DMS 273 (cell line): ENCODE data around the gene SPAG16.

Experiments used
- DNase-seq: peaks from one replicate; lab custom pipeline; 2025; ENCODE audit not compliant: unreplicated experiment; lab: John Stamatoyannopoulos, UW

Gene SPAG16

DNA sequence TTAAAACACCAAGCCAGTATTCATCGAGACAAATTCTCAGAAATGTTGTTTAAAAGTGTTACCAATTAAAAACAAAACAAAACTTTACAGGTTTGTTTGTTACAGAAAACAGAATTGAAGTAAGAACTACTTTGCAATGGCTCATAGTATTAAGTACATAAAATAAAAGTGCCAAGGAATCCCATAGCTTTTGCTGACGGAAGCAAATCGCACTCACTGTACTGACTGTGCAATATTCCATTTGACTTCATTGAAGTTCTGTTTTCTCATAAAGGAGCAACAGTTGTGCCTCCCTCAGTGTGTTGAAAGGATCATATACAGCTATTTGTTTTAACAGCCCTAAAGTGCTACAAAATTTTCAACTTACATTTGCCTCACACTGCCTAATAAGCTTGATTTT is 507.8 kb downstream of the SPAG16 start:
- DNase-seq, result no peak

DNA sequence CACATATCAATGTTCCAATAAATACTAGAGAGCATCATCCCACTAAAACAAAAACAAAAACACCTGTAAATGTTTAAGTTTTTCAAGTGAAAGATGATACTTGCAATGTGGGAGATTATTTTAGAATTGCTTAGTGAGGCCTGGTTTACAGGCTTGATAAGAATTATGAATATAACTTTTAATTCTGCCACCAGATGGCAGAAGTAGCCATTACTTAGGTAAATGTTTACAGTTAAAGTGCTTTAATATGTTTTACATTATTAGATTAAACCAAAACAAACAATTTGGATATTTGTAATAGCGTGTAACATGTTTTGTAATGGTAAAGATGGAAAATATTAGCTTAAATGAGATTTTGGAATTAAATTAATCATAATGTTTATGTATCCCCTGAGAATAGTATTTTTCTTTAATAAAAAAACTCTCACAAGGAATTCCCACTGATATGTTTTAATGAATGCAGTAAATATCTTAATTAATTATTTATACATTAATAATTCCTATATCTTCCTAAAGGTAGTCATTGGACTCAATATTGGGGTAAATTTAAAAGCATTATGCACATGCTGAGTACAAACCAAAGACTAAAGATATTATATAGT is 522.0 kb downstream of the SPAG16 start:
- peak; percentile 59 for DNase-seq

DNA sequence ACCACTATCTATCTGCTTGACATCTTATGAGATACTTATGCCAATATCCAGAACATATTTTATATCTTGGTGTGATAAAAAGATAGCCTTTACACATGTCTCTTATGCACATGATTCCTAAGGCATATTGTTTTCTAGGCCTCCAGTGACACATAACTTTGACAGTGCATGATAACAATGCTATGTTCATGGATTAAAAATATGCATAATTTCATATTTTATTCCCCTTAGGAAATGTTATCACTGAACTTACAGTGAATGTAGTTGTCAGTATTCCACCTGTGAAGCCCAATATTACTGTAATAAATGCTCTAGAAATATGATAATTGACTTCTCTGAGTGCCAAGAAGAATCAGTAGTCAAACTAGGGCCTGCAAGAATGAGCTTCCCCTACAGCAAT is 532.3 kb downstream of the SPAG16 start:
- no peak for DNase-seq

DNA sequence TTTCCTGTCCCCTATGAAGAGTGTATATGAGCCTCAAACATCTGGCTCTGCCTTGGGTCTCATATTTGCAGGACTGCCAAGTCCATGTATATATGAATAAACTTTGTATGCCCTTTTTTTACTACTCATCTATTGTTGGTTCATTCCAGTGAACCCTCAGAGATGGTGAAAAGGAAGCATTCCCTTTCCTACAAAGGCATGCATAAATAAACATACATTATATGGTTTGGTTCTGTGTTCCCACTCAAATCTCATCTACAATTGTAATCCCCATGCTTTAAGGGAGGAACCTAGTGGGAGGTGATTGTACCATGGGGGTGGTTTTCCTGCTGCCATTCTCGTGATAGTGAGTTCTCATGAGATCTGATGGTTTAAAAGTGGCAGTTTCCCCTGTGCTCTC is 534.2 kb downstream of the SPAG16 start:
- DNase-seq, result no peak

DNA sequence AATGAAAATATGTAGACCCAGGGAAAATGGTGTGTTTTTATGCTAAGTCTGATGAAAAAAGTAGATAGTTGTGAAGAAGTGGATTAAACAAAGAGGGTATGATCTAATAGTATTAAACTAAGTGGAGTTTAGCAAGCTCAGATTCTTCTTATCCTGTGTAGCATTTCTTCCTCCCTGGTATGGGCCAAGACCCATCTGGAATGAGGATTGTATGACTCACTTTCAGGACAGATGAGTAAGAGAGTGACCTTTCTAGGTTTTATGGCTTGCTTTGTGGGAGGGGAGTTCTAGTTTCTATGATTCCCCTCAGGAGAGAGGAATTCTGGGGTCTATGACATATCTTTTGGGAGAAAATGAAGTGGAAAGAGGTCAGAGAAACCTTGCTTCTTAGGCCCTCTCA is 550.1 kb downstream of the SPAG16 start:
- DNase-seq, result no peak

DNA sequence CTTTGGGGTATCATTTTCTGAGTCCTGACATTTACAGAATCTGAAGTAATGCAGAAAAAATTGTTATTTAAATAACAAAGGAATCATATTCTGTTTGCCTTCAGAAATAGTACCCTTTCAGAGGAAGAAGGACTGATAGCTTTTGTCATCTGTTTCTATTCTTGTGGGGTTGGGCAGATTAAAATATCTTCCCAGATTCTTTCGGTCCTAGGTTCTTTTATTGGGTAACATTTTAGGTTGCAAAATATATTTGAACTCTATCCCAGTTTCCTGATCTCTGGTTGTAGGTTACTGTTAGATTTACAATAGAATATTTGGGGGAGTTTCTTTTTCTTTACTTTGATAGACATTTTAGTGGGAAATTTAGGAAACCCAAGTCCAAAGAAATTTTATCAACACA is 550.5 kb downstream of the SPAG16 start:
- no peak for DNase-seq

DNA sequence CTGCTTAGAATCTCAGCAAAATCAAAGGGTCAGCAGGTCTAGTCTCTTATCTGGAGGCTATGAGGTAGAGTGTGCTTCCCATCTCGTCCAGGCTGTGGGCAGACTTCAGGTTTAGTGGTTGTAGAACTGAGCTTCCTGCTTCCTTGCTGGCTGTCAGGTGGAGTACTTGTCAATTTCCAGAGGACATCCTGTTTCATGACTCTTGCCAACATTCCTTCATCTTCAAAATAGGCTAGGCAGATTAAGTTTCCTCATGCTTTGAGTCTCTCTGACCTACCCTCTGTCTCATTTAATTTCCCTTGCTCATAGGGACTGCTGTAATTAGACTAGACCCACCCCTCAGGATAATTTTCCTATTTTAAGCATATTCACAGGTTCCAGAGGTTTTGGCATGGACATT is 562.6 kb downstream of the SPAG16 start:
- no peak for DNase-seq

DNA sequence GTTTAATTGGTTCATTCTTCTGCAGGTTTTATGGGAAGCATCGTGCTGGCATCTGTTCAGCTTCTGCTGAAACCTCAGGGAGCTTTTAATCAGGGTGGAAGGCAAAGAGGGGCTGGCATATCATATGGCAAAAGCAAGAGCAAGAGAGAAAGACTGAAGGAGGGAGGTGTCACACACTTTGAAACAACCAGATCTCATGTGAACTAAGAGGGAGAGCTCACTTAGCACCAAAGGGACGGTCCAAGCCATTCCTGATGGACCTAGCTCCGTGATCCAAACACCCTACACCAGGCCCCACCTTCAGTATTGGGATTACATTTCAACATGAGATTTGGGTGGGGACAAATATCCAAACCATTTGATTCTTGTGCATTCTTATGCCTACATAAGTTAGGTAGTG is 563.1 kb downstream of the SPAG16 start:
- DNase-seq, result no peak

DNA sequence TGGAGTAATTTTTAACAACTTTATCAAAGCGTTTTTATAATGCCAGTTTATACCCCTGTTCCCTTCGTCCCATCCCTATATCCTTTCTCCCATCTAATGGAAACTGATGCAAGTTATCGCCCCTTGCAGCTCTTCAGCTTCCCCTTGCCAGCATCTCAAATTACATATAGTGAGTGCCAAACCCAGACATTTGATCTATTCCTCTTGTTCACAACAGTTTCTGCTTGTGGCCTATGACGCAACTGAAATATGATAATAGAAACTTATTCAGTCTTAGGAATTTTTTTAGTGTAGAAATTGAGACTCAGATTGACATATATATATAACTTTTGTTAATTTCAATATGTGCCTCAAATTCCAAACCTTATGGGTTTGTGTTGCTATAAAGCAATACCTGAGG is 564.4 kb downstream of the SPAG16 start:
- peak; percentile 10 for DNase-seq

DNA sequence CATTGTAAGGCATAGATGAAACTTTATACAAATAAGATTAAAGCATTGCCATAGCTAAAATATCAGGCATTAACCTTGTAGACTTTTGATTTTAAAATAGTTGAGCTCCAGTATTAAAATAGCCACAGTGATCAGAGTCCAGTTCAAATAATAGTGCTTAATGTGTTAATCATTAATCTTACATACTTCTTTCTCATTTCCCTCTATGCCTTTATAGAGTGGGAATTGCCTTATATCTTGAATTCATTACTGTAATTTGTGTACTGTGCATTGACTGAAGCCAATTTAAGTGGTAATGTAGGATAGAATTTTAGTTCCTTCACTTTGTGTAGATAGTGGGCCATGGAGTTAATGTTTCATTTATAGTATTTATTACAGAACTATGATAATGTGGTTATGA is 577.4 kb downstream of the SPAG16 start:
- DNase-seq, result no peak

DNA sequence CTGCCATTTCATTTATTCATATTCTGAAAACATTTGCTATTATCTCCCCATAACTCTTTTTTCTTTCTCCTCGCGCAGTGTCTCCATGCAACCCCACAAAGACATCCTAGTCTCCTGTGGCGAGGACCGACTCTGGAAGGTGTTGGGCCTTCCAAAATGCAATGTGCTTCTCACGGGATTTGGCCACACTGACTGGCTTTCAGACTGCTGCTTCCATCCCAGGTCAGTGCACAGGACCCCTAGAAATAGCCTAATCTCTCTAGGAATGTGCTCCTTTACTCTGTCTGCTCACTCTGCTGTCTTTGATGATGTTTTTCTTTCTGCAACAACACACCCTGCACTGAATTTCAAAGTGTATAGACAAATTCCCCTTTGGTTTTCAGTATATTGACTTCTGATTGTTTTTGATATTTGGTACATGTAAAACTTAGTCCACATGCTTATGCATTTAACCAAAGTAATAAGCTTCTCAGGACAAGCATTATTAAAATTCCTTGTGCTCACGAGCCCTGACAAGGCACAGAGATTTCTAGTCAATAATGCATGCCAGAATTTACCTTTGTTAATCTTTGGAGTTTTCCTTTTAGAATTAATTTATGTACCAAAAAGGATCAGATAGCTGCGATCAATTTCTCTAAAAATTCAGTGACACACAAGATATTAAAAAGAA is 578.3 kb downstream of the SPAG16 start:
- no peak for DNase-seq

DNA sequence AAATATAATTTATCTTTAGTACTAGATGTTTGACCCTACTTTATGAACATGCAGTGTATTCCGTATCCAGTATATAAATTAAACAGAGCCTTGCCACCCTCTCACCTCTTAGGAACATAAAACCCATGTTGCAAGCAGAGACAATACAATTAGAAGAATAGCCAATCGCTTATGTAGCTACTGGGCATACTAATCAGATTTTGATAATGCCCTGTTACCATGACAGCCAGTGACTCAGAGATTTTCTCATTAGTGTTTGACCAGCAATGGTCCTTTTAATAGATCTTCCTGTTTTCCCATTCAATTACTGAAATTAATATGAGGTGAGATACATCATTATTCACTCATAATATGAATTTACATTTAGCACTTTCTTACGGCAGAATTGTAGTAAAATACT is 579.3 kb downstream of the SPAG16 start:
- DNase-seq, result no peak

DNA sequence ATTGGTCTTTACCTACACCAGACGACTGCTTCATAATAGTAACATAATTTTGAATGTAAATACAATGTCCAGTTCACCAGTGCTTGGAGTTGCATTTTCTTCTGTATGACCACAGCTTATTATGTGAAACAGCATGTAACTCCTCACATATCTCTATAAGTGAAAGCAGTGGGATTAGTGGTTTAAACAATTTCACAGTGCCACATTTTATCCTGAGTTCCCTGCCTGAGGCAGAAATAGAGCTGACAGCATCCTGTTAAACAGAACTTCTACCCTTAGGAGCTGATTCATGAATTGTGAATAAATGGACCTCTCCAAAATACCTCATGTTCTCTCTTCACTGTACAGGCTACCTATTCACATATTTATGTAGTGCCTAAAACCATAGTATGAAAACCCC is 584.3 kb downstream of the SPAG16 start:
- DNase-seq, result no peak

DNA sequence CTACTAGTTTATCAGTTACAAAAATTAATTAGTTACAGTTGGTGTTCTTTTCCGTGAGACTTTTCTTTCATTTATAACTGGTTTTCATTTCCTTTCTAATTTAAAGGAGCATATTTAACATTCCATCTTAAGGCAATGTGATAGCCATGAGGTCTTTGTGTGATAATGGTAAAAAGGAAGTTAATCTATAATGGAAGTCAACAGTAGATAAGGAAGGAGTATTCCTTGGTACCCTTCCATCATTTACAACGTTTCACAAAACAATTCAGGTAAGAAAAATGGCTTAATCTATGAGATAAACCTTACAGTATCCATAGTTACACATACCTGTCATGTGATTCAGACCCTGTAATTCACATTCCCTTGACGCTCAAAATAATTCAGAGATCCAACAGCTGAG is 601.2 kb downstream of the SPAG16 start:
- no peak for DNase-seq

DNA sequence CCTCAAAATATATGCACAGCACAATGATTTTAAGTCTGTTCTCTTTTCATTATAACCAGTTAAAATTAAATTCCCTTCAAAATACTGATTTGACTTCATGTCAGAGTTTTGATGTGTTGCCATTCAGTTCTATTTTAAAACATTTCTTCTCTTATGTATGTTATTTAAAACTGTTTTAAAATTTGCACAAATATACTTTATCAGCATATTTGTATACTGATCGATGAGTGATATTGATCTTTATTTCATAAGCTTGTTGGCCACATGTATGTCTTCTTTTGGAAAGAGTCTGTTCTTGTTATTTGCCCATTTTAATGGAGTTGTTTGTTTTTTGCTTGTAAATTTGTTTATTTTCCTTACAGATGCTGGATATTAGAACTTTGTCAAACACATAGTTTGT is 630.2 kb downstream of the SPAG16 start:
- no peak for DNase-seq

DNA sequence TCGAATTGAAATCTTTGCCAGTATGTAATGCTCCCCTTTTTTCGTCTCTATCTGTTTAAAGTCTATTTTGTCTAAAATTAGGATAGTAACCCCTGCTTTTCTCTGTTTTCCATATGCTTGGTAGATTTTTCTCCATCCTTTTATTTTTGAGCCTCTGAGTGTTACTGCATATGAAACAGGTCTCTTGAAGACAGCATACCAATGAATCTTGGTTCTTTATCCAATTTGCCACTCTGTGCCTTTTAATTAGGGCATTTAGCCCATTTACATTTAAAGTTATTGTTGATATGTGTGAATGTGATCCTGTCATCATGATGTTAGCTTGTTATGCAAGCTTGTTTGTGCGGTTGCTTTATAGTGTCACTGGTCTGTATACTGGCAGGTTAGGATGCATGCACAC is 635.8 kb downstream of the SPAG16 start:
- DNase-seq, result no peak

DNA sequence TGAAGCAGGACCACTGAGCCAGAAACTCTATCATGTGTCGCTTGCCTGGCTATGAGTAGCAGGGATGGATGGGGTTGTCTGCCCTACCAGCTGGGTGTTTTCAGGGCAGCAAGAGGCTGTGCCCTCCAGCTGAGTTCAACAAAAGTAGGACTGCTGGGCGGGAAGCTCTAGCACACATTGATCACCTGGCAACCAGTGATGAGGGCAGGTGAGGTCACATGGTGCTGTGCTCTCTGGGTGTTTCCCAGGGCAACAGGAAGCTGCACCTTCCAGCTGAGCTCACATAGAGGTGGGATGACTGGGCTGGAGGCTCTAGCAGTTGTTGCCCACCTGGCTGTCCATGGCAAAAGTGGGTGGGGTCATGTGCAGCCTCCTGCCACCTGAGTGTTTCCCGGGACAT is 639.3 kb downstream of the SPAG16 start:
- DNase-seq, result no peak

DNA sequence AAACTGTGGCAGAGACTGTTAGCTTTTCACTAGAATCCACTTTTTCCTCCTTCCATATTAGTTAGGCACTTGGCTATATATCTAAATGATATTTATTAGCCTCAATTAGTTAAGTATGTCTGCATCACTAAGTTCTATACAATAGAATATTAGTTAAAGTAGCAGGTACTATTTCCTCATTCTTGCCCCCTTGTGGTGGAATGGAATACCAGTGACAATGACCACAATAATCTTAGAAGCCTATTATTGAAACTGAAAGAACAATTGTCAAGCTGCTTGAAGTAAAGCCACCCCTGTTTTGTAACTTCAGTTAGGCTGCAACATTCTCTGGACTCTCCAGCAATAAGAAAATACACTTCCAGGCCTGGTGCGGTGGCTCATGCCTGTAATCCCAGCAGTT is 650.3 kb downstream of the SPAG16 start:
- peak; percentile 47 for DNase-seq

DNA sequence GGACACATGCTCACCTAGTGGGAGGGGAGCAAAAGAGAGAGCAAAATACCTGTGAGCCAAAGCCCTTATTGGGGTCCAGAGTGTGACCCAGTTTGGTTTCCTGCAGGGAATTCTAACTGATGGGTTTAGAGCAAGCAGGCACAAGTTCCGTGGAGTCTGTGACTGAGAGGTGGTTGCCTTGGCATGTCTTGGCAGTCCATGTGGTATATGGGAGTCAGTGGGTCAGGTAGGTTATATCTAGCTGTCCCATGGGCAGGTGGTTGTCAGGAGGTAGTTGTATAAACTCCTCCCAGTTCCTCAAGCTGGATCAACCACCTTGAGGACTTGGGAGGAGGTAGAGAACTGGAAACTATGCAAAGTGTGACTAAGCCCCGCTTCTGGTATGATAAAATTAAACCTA is 673.8 kb downstream of the SPAG16 start:
- no peak for DNase-seq

DNA sequence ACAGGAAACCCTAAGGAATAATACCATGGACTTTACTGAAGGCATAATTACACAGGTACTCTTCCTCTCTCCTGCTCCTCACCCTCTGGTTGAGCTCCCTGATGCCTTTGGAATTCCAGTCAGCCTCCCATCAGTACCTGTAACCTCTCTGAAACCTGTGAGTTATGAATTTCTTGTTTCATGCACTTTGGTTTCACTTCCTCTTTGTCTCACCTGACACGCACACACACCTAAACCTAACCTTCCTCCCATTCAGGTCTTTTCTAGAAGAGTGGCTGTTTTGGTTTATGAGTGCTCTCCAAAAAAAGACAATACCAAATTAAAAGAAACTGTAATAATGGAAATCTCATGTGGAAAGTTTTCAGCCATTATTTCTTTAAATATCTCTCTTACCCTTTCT is 675.3 kb downstream of the SPAG16 start:
- no peak for DNase-seq

DNA sequence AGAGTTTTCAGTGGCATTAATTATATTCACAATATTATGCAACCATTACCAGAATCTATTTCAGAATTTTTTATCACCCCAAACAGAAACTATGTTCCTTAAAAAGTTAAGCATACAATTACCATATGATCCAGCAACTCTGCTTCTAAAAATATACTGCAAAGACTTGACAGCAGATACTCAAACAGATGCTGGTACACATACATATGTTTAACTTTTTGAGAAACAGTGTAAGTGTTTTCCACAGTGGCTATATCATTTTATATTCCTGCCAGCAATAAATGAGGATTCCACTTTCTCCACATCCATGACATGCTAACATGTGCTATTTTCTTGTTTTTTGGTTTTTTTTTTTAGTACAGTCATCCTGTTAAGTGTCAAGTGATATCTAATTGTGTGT is 687.3 kb downstream of the SPAG16 start:
- DNase-seq, result no peak

DNA sequence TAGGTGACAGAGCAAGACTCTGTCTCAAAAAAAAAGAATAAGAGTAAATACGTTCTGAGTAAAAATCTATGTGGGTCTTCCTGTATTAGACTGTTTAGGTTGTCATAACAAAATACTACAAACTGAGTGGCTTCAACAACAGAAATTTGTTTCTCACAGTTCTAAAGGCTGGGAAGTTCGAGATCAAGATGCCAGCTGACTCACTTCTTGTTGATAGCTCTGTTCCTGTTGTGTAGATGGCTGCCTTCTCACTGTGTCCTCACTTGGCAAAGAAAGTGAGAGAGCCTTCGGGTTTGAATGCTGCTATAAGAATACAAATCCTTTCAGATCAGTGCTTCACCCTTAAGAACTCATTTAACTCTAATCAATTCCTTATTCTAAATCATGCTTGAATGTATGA is 696.6 kb downstream of the SPAG16 start:
- no peak for DNase-seq

DNA sequence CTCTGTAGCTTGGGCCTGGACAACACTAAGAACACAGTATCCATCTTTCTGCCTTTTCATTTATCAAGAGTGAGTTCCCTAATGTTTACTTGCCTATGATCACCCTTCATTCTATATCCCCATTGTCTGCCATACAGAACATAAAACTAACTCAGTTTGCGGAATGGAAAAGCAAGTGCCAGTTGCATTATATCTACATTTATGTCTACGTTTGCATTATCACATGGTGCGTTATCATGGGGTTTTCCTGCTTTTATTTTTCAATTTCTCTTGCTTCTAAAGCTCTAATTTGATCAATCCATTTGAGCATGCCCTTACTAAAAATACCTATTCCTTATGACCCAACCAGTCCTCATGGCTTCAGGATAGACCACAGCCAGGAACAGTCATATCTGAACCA is 704.9 kb downstream of the SPAG16 start:
- no peak for DNase-seq
